Breast epithelium (tissue), 4 donors: ENCODE measurements around the gene HGF. TPM values are rescaled to one million over a fixed set of nuclear protein-coding genes. Genes with fewer than 3 reads are reported as not detected.

Experiments
- DNase-seq, 2 donors: peaks; one replicate each; pipeline ENCODE4 v3.0.0-alpha.2; 2019; ENCODE audit warnings: low spot score in 2 of 2
- H3K27ac ChIP-seq, 2 donors: fragments of 200-600 bp; sonication (generic) in 1 of 2; one replicate each; pipeline ENCODE4 v1.5.1; 2016 to 2019; ENCODE audit warnings: mild to moderate bottlenecking in 1 of 2
- H3K27me3 ChIP-seq, 2 donors: fragments of 200-600 bp; sonication (generic) in 1 of 2; one replicate each; pipeline versions ENCODE4 v1.5.1 to v1.6.0; 2017 to 2019; ENCODE audit warnings: control low read depth in 1 of 2, mild to moderate bottlenecking in 1 of 2
- H3K36me3 ChIP-seq: fragments of 200-600 bp; one replicate; pipeline ENCODE4 v1.5.1; 2019
- H3K4me1 ChIP-seq, 2 donors: fragments of 200-600 bp; sonication (generic); one replicate each; pipeline ENCODE4 v1.5.1; 2016 to 2019; ENCODE audit warnings: control low read depth in 1 of 2
- H3K4me3 ChIP-seq, 3 donors: fragments of 200-600 bp; sonication (generic); 1 replicate in 2 of 3; 2 replicates in 1 of 3; pipeline ENCODE4 v1.5.1; 2016 to 2019; ENCODE audit warnings: mild to moderate bottlenecking in 3 of 3, moderate library complexity in 2 of 3
- H3K9me3 ChIP-seq, 2 donors: fragments of 200-600 bp; sonication (generic) in 1 of 2; one replicate each; pipeline ENCODE4 v1.5.1; 2016 to 2019; ENCODE audit warnings: control low read depth in 1 of 2
- CTCF ChIP-seq, 3 donors: fragments of 450-650 bp; IDR thresholded peaks; one replicate each; pipeline ENCODE4 v1.5.1; 2016 to 2017; ENCODE audit warnings: antibody characterized with exemption in 3 of 3, mild to moderate bottlenecking in 3 of 3, moderate library complexity in 3 of 3
- POLR2A ChIP-seq: fragments of 450-650 bp; IDR thresholded peaks from one replicate; pipeline ENCODE4 v1.6.1; 2016; ENCODE audit warnings: antibody characterized with exemption, mild to moderate bottlenecking, moderate library complexity
- POLR2AphosphoS5 ChIP-seq, 3 donors: sonication (generic); formaldehyde crosslinking; IDR thresholded peaks; one replicate each; pipeline ENCODE4 v1.6.1; 2017; ENCODE audit warnings: antibody characterized with exemption in 3 of 3
- intact Hi-C: fragments of 100-400 bp; cut with DNase I; formaldehyde crosslinking; loops from one replicate; pipeline ENCODE4 v1.15.1; 2023; ENCODE audit warnings: low total_unique reads
- total RNA-seq, 3 donors: library from RNA; depleted of rRNA; stranded (reverse); fragments of >200 nt; gene quantifications; one replicate each; pipeline ENCODE4 v1.1.0, GENCODE V29; 2016

HGF gene
- total RNA-seq, 3 donors from 2014 or later, result 8.5 to 15.7 (median 8.6) TPM

- intact Hi-C loops, result no loop called here
- H3K27me3 ChIP-seq, result no peaks in the 10 kb centered on the region
- H3K27ac ChIP-seq, result no peak overlapping the region
- no peaks in the 10 kb centered on the region for H3K4me1 ChIP-seq
- no peaks in the 10 kb centered on the region for H3K36me3 ChIP-seq
- no peak overlapping the region for H3K4me3 ChIP-seq
- no peak for DNase-seq
- no peaks in the 10 kb centered on the region for H3K9me3 ChIP-seq
- TF ChIP-seq CTCF (IDR thresholded peaks at IDR 0.05) (no peak), POLR2A (no peak), POLR2AphosphoS5 (IDR thresholded peaks at IDR 0.05) (no peak)
Measured at GRCh38 chr7:81745637-81746036, 24.2 kb downstream of the HGF start.

GRCh38 chr7:81744389-81744788 lies 25.5 kb downstream of the HGF start:
- Histone ChIP-seq H3K4me3 (no peak overlapping the region), H3K9me3 (no peaks in the 10 kb centered on the region), H3K27me3 (no peaks in the 10 kb centered on the region), H3K27ac (no peak overlapping the region), H3K4me1 (no peaks in the 10 kb centered on the region), H3K36me3 (no peaks in the 10 kb centered on the region)
- no peak for TF ChIP-seq POLR2AphosphoS5 (IDR thresholded peaks at IDR 0.05)
- TF ChIP-seq CTCF (IDR thresholded peaks at IDR 0.05), result no peak
- no peak for TF ChIP-seq POLR2A
- no peak for DNase-seq
- intact Hi-C loops, result no loop called here

- H3K4me3 ChIP-seq, result no peak overlapping the region
- H3K27me3 ChIP-seq, result no peaks in the 10 kb centered on the region
- H3K4me1 ChIP-seq, result no peaks in the 10 kb centered on the region
- intact Hi-C loops, result no loop called here
- TF ChIP-seq POLR2AphosphoS5 (IDR thresholded peaks at IDR 0.05), result no peak
- no peak for TF ChIP-seq POLR2A
- no peak for TF ChIP-seq CTCF (IDR thresholded peaks at IDR 0.05)
- DNase-seq, result no peak
- H3K9me3 ChIP-seq, result no peaks in the 10 kb centered on the region
- no peak overlapping the region for H3K27ac ChIP-seq
- no peaks in the 10 kb centered on the region for H3K36me3 ChIP-seq
Measured at GRCh38 chr7:81743665-81744064, 26.2 kb downstream of the HGF start.

- Histone ChIP-seq H3K36me3 (no peaks in the 10 kb centered on the region), H3K27ac (no peak overlapping the region), H3K27me3 (no peaks in the 10 kb centered on the region), H3K4me3 (no peak overlapping the region), H3K4me1 (no peaks in the 10 kb centered on the region), H3K9me3 (no peaks in the 10 kb centered on the region)
- no peak for DNase-seq
- intact Hi-C loops, result no loop called here
- no peak for TF ChIP-seq POLR2A
- no peak for TF ChIP-seq POLR2AphosphoS5 (IDR thresholded peaks at IDR 0.05)
- no peak for TF ChIP-seq CTCF (IDR thresholded peaks at IDR 0.05)
Measured at GRCh38 chr7:81743201-81743600, 26.6 kb downstream of the HGF start.

GRCh38 chr7:81740403-81740802 lies 29.4 kb downstream of the HGF start:
- Histone ChIP-seq H3K9me3 (no peaks in the 10 kb centered on the region), H3K4me3 (no peak overlapping the region)
- TF ChIP-seq CTCF (IDR thresholded peaks at IDR 0.05) (no peak), POLR2A (no peak), POLR2AphosphoS5 (IDR thresholded peaks at IDR 0.05) (no peak)

More at GRCh38 chr7:81740403-81740802, 29.4 kb downstream of the HGF start:
- no peaks in the 10 kb centered on the region for H3K27me3 ChIP-seq
- intact Hi-C loops, result no loop called here
- H3K36me3 ChIP-seq, result no peaks in the 10 kb centered on the region
- no peak for DNase-seq
- H3K27ac ChIP-seq, result no peak overlapping the region
- H3K4me1 ChIP-seq, result no peaks in the 10 kb centered on the region
